Panc1 (cell line): ENCODE results near the gene ASB1.

ENCODE experiments used
- CTCF ChIP-seq: fragments of 450-650 bp; IDR thresholded peaks from 2 replicates; pipeline ENCODE4 v1.5.1; 2017; ENCODE audit warnings: mild to moderate bottlenecking
- POLR2AphosphoS5 ChIP-seq: IDR thresholded peaks from 2 replicates; pipeline ENCODE4 v1.6.1; 2012; ENCODE audit warnings: mild to moderate bottlenecking, low read depth, low read length, moderate library complexity
- REST ChIP-seq, 2 experiments: IDR thresholded peaks; 2 replicates each; pipeline ENCODE4 v1.6.1; 2011 to 2012; ENCODE audit warnings: low read depth in 2 of 2, control low read depth in 1 of 2, low read length in 1 of 2, mild to moderate bottlenecking in 1 of 2, moderate library complexity in 1 of 2; ENCODE audit not compliant: insufficient read depth in 1 of 2

- no peak for TF ChIP-seq POLR2AphosphoS5
- no peak for TF ChIP-seq CTCF
- TF ChIP-seq REST (IDR thresholded peaks at IDR 0.05; ENCODE audit: insufficient read depth in 1 of 2, low read depth in 2 of 2, low read length in 1 of 2) = no peak
These were observed 46.8 kb downstream of the ASB1 start for GRCh38 chr2:238473523-238473922.
